ENCODE measurements around the gene CLPX.
"Not testable (repeated sequence)": the region's sequence is repeated elsewhere in the genome, so short reads cannot be mapped to it uniquely, and the experiment has no call there.

DNA sequence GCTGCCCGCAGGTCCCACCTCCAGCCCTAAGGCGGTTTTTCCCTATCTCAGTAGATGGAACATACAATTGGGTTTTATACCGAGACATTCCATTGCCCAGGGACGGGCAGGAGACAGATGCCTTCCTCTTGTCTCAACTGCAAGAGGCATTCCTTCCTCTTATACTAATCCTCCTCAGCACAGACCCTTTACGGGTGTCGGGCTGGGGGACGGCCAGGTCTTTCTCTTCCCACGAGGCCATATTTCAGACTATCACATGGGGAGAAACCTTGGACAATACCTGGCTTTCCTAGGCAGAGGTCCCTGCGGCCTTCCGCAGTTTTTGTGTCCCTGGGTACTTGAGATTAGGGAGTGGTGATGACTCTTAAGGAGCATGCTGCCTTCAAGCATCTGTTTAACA, 41.8 kb upstream of the CLPX start:
- TF ChIP-seq POLR2AphosphoS5 (IDR thresholded peaks at IDR 0.05; ENCODE audit: borderline replicate concordance, low read depth, low read length); EZH2 (IDR thresholded peaks at IDR 0.05); FOXP2 (optimal IDR thresholded peaks at IDR 0.05; ENCODE audit: control extremely low read depth, extremely low read length, insufficient read depth): not testable (repeated sequence)

Measured in SK-N-MC (cell line).